A673 (cell line): Measurements from ENCODE around the gene HS1BP3. TPM values are rescaled to one million over a fixed set of nuclear protein-coding genes. Genes with fewer than 3 reads are reported as not detected.

Experiments used
- BruUV-seq: library from RNA; stranded (reverse); fragments of 400-500 nt; replicated peaks from 2 replicates; lab custom pipeline; 2021; lab: Mats Ljungman, UMichigan
- CTCF ChIA-PET: fragments of 300-600 bp; sonication (Branson Sonifier 250); formaldehyde crosslinking; loops from one replicate; lab custom pipeline; 2022; ENCODE audit warnings: antibody characterized with exemption; lab: Charles Lee
- POLR2A ChIA-PET: fragments of 300-600 bp; sonication (Branson Sonifier 250); formaldehyde crosslinking; loops from one replicate; lab custom pipeline; 2022; ENCODE audit warnings: antibody characterized with exemption; ENCODE audit not compliant: low non-redundant PET; lab: Charles Lee
- DNase-seq: peaks from one replicate; pipeline ENCODE4 v3.0.0-alpha.2; 2015; ENCODE audit warnings: low spot score
- H3K27ac ChIP-seq: fragments of 200-600 bp; sonication (generic); 2 replicates; pipeline ENCODE4 v1.5.1; 2016; ENCODE audit warnings: mixed run types, low read depth, mild to moderate bottlenecking, mixed read lengths, antibody characterized with exemption, low read length; ENCODE audit not compliant: poor library complexity, severe bottlenecking
- H3K27me3 ChIP-seq: fragments of 200-600 bp; sonication (generic); replicated peaks from 2 replicates; pipeline ENCODE4 v1.6.1; 2017; ENCODE audit warnings: mixed run types, low read depth, mild to moderate bottlenecking, mixed read lengths, antibody characterized with exemption, low read length; ENCODE audit not compliant: insufficient read depth, poor library complexity
- H3K36me3 ChIP-seq: fragments of 200-600 bp; sonication (generic); 2 replicates; pipeline ENCODE4 v1.6.1; 2016; ENCODE audit warnings: mixed run types, mild to moderate bottlenecking, mixed read lengths, antibody characterized with exemption, low read length; ENCODE audit not compliant: insufficient read depth, poor library complexity, severe bottlenecking
- H3K4me1 ChIP-seq: fragments of 200-600 bp; sonication (generic); 2 replicates; pipeline ENCODE4 v1.6.1; 2017; ENCODE audit warnings: mixed run types, mild to moderate bottlenecking, mixed read lengths, antibody characterized with exemption, low read length; ENCODE audit not compliant: insufficient read depth, poor library complexity, severe bottlenecking
- H3K4me3 ChIP-seq: fragments of 200-600 bp; sonication (generic); 2 replicates; pipeline ENCODE4 v1.5.1; 2016; ENCODE audit warnings: low read depth, mixed run types, mild to moderate bottlenecking, mixed read lengths, low read length; ENCODE audit not compliant: poor library complexity, severe bottlenecking
- H3K9me3 ChIP-seq: fragments of 200-600 bp; sonication (generic); 2 replicates; pipeline ENCODE4 v1.6.1; 2016; ENCODE audit warnings: mixed run types, low read depth, mild to moderate bottlenecking, mixed read lengths, antibody characterized with exemption, low read length; ENCODE audit not compliant: poor library complexity, severe bottlenecking
- EZH2 ChIP-seq: fragments of 200-600 bp; sonication (generic); IDR thresholded peaks from 2 replicates; pipeline ENCODE4 v1.6.1; 2017; ENCODE audit warnings: borderline replicate concordance, low read depth, mild to moderate bottlenecking, mixed read lengths, antibody characterized with exemption, low read length; ENCODE audit not compliant: poor library complexity, severe bottlenecking
- intact Hi-C: fragments of 100-400 bp; cut with micrococcal nuclease; formaldehyde crosslinking; loops from one replicate; pipeline ENCODE4 v1.10.0; 2022; ENCODE audit not compliant: unreplicated experiment
- total RNA-seq: library from RNA; stranded (reverse); gene quantifications from 2 replicates; pipeline ENCODE4 v1.2.3, GENCODE V29; 2021
- TF ChIP-seq, protein P1 (sequence below): fragments of 300-800, 200-600 bp; sonication (generic); conservative IDR thresholded peaks from 2 replicates; pipeline ENCODE4 v1.5.1; 2017; ENCODE audit warnings: low read depth, mild to moderate bottlenecking, antibody characterized with exemption, low read length, moderate library complexity, mixed read lengths

Gene HS1BP3
- total RNA-seq, 1 experiment from 2014 or later = 12.6 TPM

DNA sequence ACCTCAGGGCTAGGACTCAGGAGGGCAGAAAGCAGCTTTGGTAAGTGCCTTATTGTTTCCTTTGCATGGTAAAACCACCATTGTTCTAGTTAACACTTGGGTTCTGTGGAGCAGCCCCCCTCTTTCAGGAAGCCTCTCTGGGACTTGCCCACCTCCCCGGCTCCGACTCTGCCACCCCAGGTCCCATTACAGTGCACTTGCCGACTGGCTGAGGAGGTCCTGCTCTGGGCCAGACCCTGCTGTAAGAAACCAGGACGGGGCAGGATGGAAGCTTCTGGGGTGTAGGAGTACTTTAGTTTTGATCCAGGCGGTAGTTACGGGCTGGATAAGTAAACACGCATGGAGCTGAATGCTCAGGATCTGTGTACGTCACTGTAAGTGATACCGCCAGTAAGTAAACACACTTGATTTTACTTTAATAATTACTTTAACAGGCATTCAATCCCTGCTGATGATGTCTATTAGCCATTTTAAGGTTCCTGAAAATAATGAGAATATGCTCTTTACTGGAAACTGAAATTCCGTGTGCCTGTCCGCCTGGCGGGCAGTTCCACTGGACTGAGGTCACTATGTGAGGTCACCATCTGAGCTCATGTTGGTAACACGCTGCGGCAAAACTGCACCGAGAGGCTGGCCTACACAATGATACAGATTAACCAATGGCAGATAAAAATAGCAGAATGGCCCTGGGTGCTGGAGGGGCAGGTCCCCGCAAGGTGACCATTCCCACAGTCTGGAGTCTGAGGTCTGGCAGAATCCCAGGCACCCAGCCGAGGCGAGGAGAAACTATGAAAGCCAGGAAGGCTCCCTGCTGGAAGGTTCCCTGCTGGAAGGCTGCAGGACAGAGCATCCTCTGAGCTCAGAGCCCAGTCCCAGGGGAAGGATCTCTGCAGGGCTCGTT, 25.2 kb downstream of the HS1BP3 start:
- DNase-seq = no peak
- Histone ChIP-seq H3K4me3 (no peak overlapping the region), H3K36me3 (no peaks in the 10 kb centered on the region), H3K9me3 (no peaks in the 10 kb centered on the region), H3K27me3 (no peaks in the 10 kb centered on the region), H3K27ac (no peak overlapping the region), H3K4me1 (peaks cover 12% of the 10 kb centered on the region)
- CTCF ChIA-PET = no interaction called here
- no TSS peak for BruUV-seq
- POLR2A ChIA-PET = no interaction called here
- intact Hi-C loops = no loop called here
- TF ChIP-seq EZH2 = no peak

DNA sequence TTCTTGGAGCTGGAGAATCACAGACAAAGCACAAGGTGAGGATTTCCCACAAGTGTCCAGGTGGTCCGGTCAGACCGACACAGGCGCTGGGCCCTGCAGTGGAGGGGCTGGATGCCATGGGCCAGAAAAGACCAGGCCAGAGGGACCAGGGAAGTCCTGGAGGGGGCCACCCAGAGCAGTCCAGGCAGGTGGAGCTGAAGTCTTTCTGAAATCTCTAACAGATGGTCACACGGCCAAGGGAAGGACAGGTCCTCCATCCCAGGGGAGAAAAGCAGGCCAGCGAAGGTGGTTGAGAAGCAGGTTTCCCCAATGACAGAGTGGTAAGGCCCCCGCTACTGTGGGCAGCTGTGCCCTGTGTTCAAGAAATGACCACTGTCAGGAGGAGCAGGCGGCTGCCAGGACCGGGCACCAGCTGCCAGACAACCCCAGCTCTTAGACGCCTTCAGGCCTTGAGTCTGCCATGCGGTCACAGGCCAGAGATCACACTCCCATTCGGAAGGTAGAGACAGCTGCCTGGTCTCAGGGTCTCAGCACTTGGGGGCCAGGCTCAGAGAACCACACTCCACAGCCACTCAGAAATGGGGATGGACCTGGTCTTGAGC, 25.9 kb downstream of the HS1BP3 start:
- no peaks in the 10 kb centered on the region for H3K36me3 ChIP-seq
- peaks cover 10% of the 10 kb centered on the region for H3K4me1 ChIP-seq
- POLR2A ChIA-PET = no interaction called here
- H3K27ac ChIP-seq = no peak overlapping the region
- no TSS peak for BruUV-seq
- H3K9me3 ChIP-seq = no peaks in the 10 kb centered on the region
- TF ChIP-seq, protein P1, sequence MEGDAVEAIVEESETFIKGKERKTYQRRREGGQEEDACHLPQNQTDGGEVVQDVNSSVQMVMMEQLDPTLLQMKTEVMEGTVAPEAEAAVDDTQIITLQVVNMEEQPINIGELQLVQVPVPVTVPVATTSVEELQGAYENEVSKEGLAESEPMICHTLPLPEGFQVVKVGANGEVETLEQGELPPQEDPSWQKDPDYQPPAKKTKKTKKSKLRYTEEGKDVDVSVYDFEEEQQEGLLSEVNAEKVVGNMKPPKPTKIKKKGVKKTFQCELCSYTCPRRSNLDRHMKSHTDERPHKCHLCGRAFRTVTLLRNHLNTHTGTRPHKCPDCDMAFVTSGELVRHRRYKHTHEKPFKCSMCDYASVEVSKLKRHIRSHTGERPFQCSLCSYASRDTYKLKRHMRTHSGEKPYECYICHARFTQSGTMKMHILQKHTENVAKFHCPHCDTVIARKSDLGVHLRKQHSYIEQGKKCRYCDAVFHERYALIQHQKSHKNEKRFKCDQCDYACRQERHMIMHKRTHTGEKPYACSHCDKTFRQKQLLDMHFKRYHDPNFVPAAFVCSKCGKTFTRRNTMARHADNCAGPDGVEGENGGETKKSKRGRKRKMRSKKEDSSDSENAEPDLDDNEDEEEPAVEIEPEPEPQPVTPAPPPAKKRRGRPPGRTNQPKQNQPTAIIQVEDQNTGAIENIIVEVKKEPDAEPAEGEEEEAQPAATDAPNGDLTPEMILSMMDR = no peak
- no peak for TF ChIP-seq EZH2
- no peak overlapping the region for H3K4me3 ChIP-seq
- no peaks in the 10 kb centered on the region for H3K27me3 ChIP-seq
- CTCF ChIA-PET = no interaction called here
- DNase-seq = no peak
- intact Hi-C loops = no loop called here

DNA sequence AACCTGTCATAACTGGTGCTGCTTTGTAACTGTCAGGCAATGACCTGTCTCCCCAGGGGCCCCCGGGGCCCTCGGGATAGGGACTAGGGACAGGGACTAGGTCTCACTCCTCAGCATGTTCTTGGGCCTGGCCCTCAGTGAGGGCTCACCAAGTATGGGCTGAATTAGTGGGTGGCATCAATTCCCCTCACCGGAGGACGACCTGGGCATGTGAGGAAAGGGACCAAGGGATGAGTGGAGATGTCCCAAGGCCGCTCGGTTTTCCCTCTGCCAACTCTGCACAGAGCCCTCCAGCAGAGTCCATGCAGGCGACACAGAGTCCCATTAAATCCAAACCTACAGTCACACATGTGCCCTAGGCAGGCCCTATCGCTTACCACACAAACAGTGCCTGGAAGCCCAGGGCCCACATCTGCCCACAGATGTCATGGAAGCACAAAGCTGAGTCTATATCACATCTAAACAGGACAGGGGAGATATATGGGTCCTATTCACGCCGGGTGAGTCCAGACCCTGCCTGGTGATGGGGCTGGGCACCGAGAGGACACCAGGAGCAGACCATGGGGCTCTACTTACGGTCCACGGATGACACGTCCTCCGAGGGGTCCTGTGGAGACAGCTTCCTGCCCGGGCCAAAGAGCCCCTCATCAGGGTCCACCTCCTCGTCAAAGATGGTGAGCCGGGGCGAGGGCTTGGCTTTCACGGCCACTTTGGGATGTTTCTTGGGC, 26.6 kb downstream of the HS1BP3 start:
- H3K27me3 ChIP-seq = no peaks in the 10 kb centered on the region
- no peak overlapping the region for H3K4me3 ChIP-seq
- BruUV-seq = no TSS peak
- H3K36me3 ChIP-seq = no peaks in the 10 kb centered on the region
- TF ChIP-seq, protein P1 = no peak
- TF ChIP-seq EZH2 = no peak
- ChIA-PET POLR2A (no interaction called here), CTCF (no interaction called here)
- DNase-seq = no peak
- H3K27ac ChIP-seq = no peak overlapping the region
- peaks cover 4% of the 10 kb centered on the region for H3K4me1 ChIP-seq
- intact Hi-C loops = no loop called here
- H3K9me3 ChIP-seq = no peaks in the 10 kb centered on the region
